IMR-90 (cell line): ENCODE measurements around the gene FAM118A. TPM values are rescaled to one million over a fixed set of nuclear protein-coding genes. Genes with fewer than 3 reads are reported as not detected.
A peak's percentile ranks its signal among the peaks of the same experiment; 100 is the strongest.

Experiments used
- ATAC-seq: fragments of 200-7000 bp; cut with Tn5 transposase; 2 replicates; pipeline ENCODE4 v1.9.1; 2020; ENCODE audit warnings: low read depth, mild to moderate bottlenecking, moderate library complexity
- BruUV-seq: library from RNA; stranded (reverse); fragments of 400-500 nt; replicated peaks from 2 replicates; lab custom pipeline; 2021; lab: Mats Ljungman, UMichigan
- CTCF ChIA-PET: fragments of 300-600 bp; formaldehyde crosslinking; extraction: SDS; loops from one replicate; lab custom pipeline; 2021; ENCODE audit warnings: antibody characterized with exemption; lab: Yijun Ruan, JAX
- POLR2A ChIA-PET: fragments of 300-600 bp; sonication (Branson Sonifier 250); formaldehyde crosslinking; loops from one replicate; lab custom pipeline; 2022; ENCODE audit warnings: antibody characterized with exemption; ENCODE audit not compliant: unreplicated experiment; lab: Charles Lee
- DNase-seq: peaks from one replicate; pipeline ENCODE4 v3.0.0; 2013
- H2AFZ ChIP-seq: replicated peaks from 2 replicates; pipeline ENCODE3; 2013; ENCODE audit warnings: low read length, mild to moderate bottlenecking; ENCODE audit not compliant: poor library complexity
- H2AK5ac ChIP-seq: 2 replicates; pipeline ENCODE4 v1.6.1; 2013; ENCODE audit warnings: low read depth, low read length, inconsistent platforms
- H2AK9ac ChIP-seq: replicated peaks from 2 replicates; pipeline ENCODE3; 2013; ENCODE audit warnings: mild to moderate bottlenecking, low read depth, low read length, moderate library complexity; ENCODE audit not compliant: poor library complexity
- H2BK120ac ChIP-seq: 2 replicates; pipeline ENCODE4 v1.6.1; 2013; ENCODE audit warnings: low read depth, low read length, inconsistent platforms
- H2BK15ac ChIP-seq: 3 replicates; pipeline ENCODE4 v1.6.1; 2013; ENCODE audit warnings: low read depth, low read length, inconsistent platforms
- H2BK20ac ChIP-seq: 2 replicates; pipeline ENCODE4 v1.6.1; 2013; ENCODE audit warnings: low read depth, mild to moderate bottlenecking, inconsistent platforms, low read length, moderate library complexity
- H2BK5ac ChIP-seq: 2 replicates; pipeline ENCODE4 v1.6.1; 2013; ENCODE audit warnings: mild to moderate bottlenecking, low read depth, low read length, inconsistent platforms; ENCODE audit not compliant: poor library complexity, severe bottlenecking
- H3K14ac ChIP-seq: replicated peaks from 2 replicates; pipeline ENCODE4 v1.6.1; 2013; ENCODE audit warnings: low read depth, low read length, inconsistent platforms
- H3K18ac ChIP-seq: 2 replicates; pipeline ENCODE4 v1.6.1; 2013; ENCODE audit warnings: low read depth, low read length, control low read depth
- H3K23ac ChIP-seq: 2 replicates; pipeline ENCODE4 v1.6.1; 2013; ENCODE audit warnings: low read depth, low read length, inconsistent platforms
- H3K27ac ChIP-seq: 2 replicates; pipeline ENCODE4 v1.5.1; 2013; ENCODE audit warnings: mild to moderate bottlenecking, control low read depth, low read length; ENCODE audit not compliant: insufficient read depth
- H3K27me3 ChIP-seq: 2 replicates; pipeline ENCODE4 v1.6.1; 2013; ENCODE audit warnings: low read length; ENCODE audit not compliant: control insufficient read depth, insufficient read depth
- H3K36me3 ChIP-seq: 2 replicates; pipeline ENCODE4 v1.6.1; 2013; ENCODE audit warnings: low read length, mixed read lengths; ENCODE audit not compliant: control insufficient read depth, insufficient read depth
- H3K4ac ChIP-seq: 2 replicates; pipeline ENCODE4 v1.6.1; 2013; ENCODE audit warnings: low read depth, low read length, inconsistent platforms
- H3K4me1 ChIP-seq: 2 replicates; pipeline ENCODE4 v1.6.1; 2013; ENCODE audit warnings: low read length, mixed read lengths; ENCODE audit not compliant: control insufficient read depth, insufficient read depth
- H3K4me2 ChIP-seq: 2 replicates; pipeline ENCODE4 v1.6.1; 2013; ENCODE audit warnings: low read depth, mild to moderate bottlenecking, control low read depth, low read length, moderate library complexity
- H3K4me3 ChIP-seq: 2 replicates; pipeline ENCODE4 v1.5.1; 2013; ENCODE audit warnings: low read depth, mild to moderate bottlenecking, control low read depth, low read length, moderate library complexity; ENCODE audit not compliant: insufficient read depth
- H3K56ac ChIP-seq: 2 replicates; pipeline ENCODE4 v1.6.1; 2013; ENCODE audit warnings: low read length, inconsistent platforms; ENCODE audit not compliant: insufficient read depth; ENCODE audit errors: extremely low read depth
- H3K79me1 ChIP-seq, 2 experiments: 2 replicates each; pipeline ENCODE4 v1.6.1; 2013; ENCODE audit warnings: low read length in 2 of 2, inconsistent platforms in 1 of 2, low read depth in 1 of 2
- H3K9ac ChIP-seq: 2 replicates; pipeline ENCODE4 v1.6.1; 2013; ENCODE audit warnings: low read depth, low read length, control low read depth
- H3K9me1 ChIP-seq: 2 replicates; pipeline ENCODE4 v1.6.1; 2013; ENCODE audit warnings: low read length, inconsistent platforms; ENCODE audit not compliant: insufficient read depth
- H3K9me3 ChIP-seq: 2 replicates; pipeline ENCODE4 v1.6.1; 2013; ENCODE audit warnings: low read length; ENCODE audit not compliant: control insufficient read depth, insufficient read depth
- H4K20me1 ChIP-seq: 2 replicates; pipeline ENCODE4 v1.6.1; 2013; ENCODE audit warnings: low read length, inconsistent platforms; ENCODE audit not compliant: insufficient read depth
- H4K5ac ChIP-seq: 2 replicates; pipeline ENCODE4 v1.6.1; 2013; ENCODE audit warnings: mild to moderate bottlenecking, low read depth, low read length, control low read depth
- H4K8ac ChIP-seq, 2 experiments: 2 replicates each; pipeline ENCODE4 v1.6.1; 2013; ENCODE audit warnings: low read depth in 2 of 2, low read length in 2 of 2, control low read depth in 1 of 2, inconsistent platforms in 1 of 2
- H4K91ac ChIP-seq: 2 replicates; pipeline ENCODE4 v1.6.1; 2013; ENCODE audit warnings: low read depth, low read length, inconsistent platforms; ENCODE audit not compliant: insufficient read depth
- BHLHE40 ChIP-seq: fragments of 150-350 bp; IDR thresholded peaks from 2 replicates; pipeline ENCODE4 v1.6.1; 2016; ENCODE audit warnings: mild to moderate bottlenecking, low read depth, low read length
- SMC3 ChIP-seq: fragments of 150-350 bp; IDR thresholded peaks from 2 replicates; pipeline ENCODE4 v1.6.1; 2016; ENCODE audit warnings: low read depth, mild to moderate bottlenecking, antibody characterized with exemption, low read length, moderate library complexity
- WGBS, 2 experiments: methylation state at CpG; one replicate each; pipeline versions ENCODE4 v1.1.5 to v1.1.7; 2013; ENCODE audit warnings: missing lambda C conversion rate in 2 of 2; ENCODE audit not compliant: insufficient read length in 1 of 2; ENCODE audit errors: extremely low coverage in 2 of 2; 5-methylcytosine and 5-hydroxymethylcytosine counted together
- dilution Hi-C: fragments of 300-500 bp; cut with HindIII; formaldehyde crosslinking; loops from one replicate; pipeline ENCODE4 v1.14.3; 2018; ENCODE audit warnings: low sequenced_read_pairs; ENCODE audit not compliant: unreplicated experiment
- in situ Hi-C: fragments of 300-500 bp; cut with MboI; formaldehyde crosslinking; loops from 3 replicates; pipeline ENCODE4 v1.14.3; 2019; ENCODE audit warnings: low sequenced_read_pairs, inconsistent platforms, mixed read lengths
- intact Hi-C: fragments of 100-400 bp; cut with micrococcal nuclease; formaldehyde crosslinking; loops from 2 replicates; pipeline ENCODE4 v1.10.0; 2022
- polyA plus RNA-seq, 3 experiments: library from polyadenylated mRNA; depleted of rRNA; stranded (reverse); fragments of >200 nt; gene quantifications; 2 replicates each; pipeline ENCODE4 v1.2.3, GENCODE V29; 2012; ENCODE audit warnings: low replicate concordance in 1 of 3
- total RNA-seq: library from RNA; depleted of rRNA; stranded (reverse); fragments of >200 nt; gene quantifications from 2 replicates; pipeline ENCODE4 v1.2.3, GENCODE V29; 2012

The FAM118A gene
- total and polyA plus RNA-seq, 2 of the 4 experiments (the other 2 are of a cell fraction): 20.6 to 95.6 TPM

- H3K4ac ChIP-seq: peak overlapping the region; percentile 64
- H4K20me1 ChIP-seq: no peaks in the 10 kb centered on the region
- H2AK5ac ChIP-seq: peak overlapping the region; percentile 74
- no peak overlapping the region for H3K56ac ChIP-seq
- peak overlapping the region; percentile 7 to 84 for H4K8ac ChIP-seq
- in situ Hi-C loops (no loop called here), dilution Hi-C loops (no loop called here), intact Hi-C loops (no loop called here)
- peak overlapping the region; percentile 83 for H3K4me2 ChIP-seq
- peak overlapping the region; percentile 17; the same call in 1 of the 2 replicates for H2BK20ac ChIP-seq
- peak overlapping the region; percentile 53 for H2BK120ac ChIP-seq
- POLR2A ChIA-PET: interaction anchor here (0.5 to 1.0 kb wide), 2 partner anchors 19 to 135 kb away, joined by 3 to 4 read pairs; no protein-coding TSS in a partner anchor
- H3K23ac ChIP-seq: no peak overlapping the region
- no peaks in the 10 kb centered on the region for H3K9me3 ChIP-seq
- H3K18ac ChIP-seq: peak overlapping the region; percentile 71; the same call in 1 of the 2 replicates
- H3K9me1 ChIP-seq: peaks cover 13% of the 10 kb centered on the region
- CTCF ChIA-PET: no interaction called here
- peak overlapping the region; percentile 35 for H2BK5ac ChIP-seq
- peak overlapping the region; percentile 69 for H4K5ac ChIP-seq
- peaks cover 9% of the 10 kb centered on the region for H3K27me3 ChIP-seq
- H3K4me1 ChIP-seq: peaks cover 8% of the 10 kb centered on the region
- BruUV-seq: no TSS peak
- TF ChIP-seq SMC3: no peak
- peak; percentile 89 for TF ChIP-seq BHLHE40
- 42 to 100% methylated on average over 2 to 12 of the region's 18 CpGs for WGBS, 2 experiments
- H4K91ac ChIP-seq: no peak overlapping the region
- no peaks in the 10 kb centered on the region for H3K36me3 ChIP-seq
- H3K14ac ChIP-seq: peak overlapping the region; percentile 61
- H3K4me3 ChIP-seq: peak overlapping the region; percentile 9; the same call in 1 of the 2 replicates
- H2AFZ ChIP-seq: peak overlapping the region; percentile 91
- H3K9ac ChIP-seq: 0 out of 2 replicates have a peak overlapping the region, but pooled peaks have one; percentile 31
- H2AK9ac ChIP-seq: peak overlapping the region; percentile 25
- H3K27ac ChIP-seq: no peak overlapping the region; the same call in 1 of the 2 replicates
- DNase-seq: peak; percentile 83
- ATAC-seq: peak; percentile 95
- H2BK15ac ChIP-seq: peak overlapping the region; percentile 57; the same call in 2 of the 3 replicates
- peaks cover 0 to 4% of the 10 kb centered on the region in 2 experiments; a peak in 1 of 4 replicates for H3K79me1 ChIP-seq
Measured at GRCh38 chr22:45290410-45290936, 19.3 kb upstream of the FAM118A start.
